HG03565 (cell line): ENCODE measurements around the gene IL18R1.
A peak's percentile ranks its signal among the peaks of the same experiment; 100 is the strongest.
"Not testable (repeated sequence)": the region's sequence is repeated elsewhere in the genome, so short reads cannot be mapped to it uniquely, and the experiment has no call there.

Experiments
- ATAC-seq: cut with Tn5 transposase; IDR thresholded peaks from one replicate; pipeline ENCODE4 v1.9.1; 2021; ENCODE audit warnings: mild to moderate bottlenecking, moderate library complexity; ENCODE audit not compliant: unreplicated experiment

The IL18R1 gene

GRCh38 chr2:102355526-102356380, at the start of gene IL18R1:
Gene IL18R1, plus strand, starts transcription at chr2:102355796. Its CDS starts 6,865 bp downstream, at chr2:102362661.
- peak; percentile 75 for ATAC-seq

- ATAC-seq, result no peak
Observed at GRCh38 chr2:102306125-102306524, 49.5 kb upstream of the IL18R1 start.

GRCh38 chr2:102310964-102311640, 44.5 kb upstream of the IL18R1 start, which contains the start of gene IL1RL1:
Gene IL1RL1, plus strand, starts transcription at chr2:102311563. Its CDS starts 26,702 bp downstream, at chr2:102338265.
- ATAC-seq, result no peak

GRCh38 chr2:102313025-102313424, 42.6 kb upstream of the IL18R1 start:
- ATAC-seq, result no peak

- no peak for ATAC-seq
Observed at GRCh38 chr2:102313471-102313870, 42.1 kb upstream of the IL18R1 start.

GRCh38 chr2:102313950-102314349, 41.6 kb upstream of the IL18R1 start:
- ATAC-seq, result no peak

GRCh38 chr2:102315921-102316320, 39.7 kb upstream of the IL18R1 start:
- ATAC-seq, result no peak

- no peak for ATAC-seq
Observed at GRCh38 chr2:102317715-102318114, 37.9 kb upstream of the IL18R1 start.

GRCh38 chr2:102318437-102318836, 37.2 kb upstream of the IL18R1 start:
- ATAC-seq, result no peak

- ATAC-seq, result no peak
Observed at GRCh38 chr2:102321941-102322719, 33.5 kb upstream of the IL18R1 start.

- not testable (repeated sequence) for ATAC-seq
Observed at GRCh38 chr2:102324914-102325313, 30.7 kb upstream of the IL18R1 start.

GRCh38 chr2:102331311-102331980, 24.1 kb upstream of the IL18R1 start:
- ATAC-seq, result no peak

- no peak for ATAC-seq
Observed at GRCh38 chr2:102334486-102334885, 21.1 kb upstream of the IL18R1 start.

- no peak for ATAC-seq
Observed at GRCh38 chr2:102335871-102336366, 19.7 kb upstream of the IL18R1 start.

GRCh38 chr2:102336502-102336945, 19.1 kb upstream of the IL18R1 start:
- ATAC-seq, result no peak

- ATAC-seq, result no peak
Observed at GRCh38 chr2:102337012-102337411, 18.6 kb upstream of the IL18R1 start.

GRCh38 chr2:102337481-102338386, 17.9 kb upstream of the IL18R1 start:
- ATAC-seq, result no peak

- no peak for ATAC-seq
Observed at GRCh38 chr2:102340778-102341177, 14.8 kb upstream of the IL18R1 start.

- no peak for ATAC-seq
Observed at GRCh38 chr2:102342888-102343287, 12.7 kb upstream of the IL18R1 start.
